ENCODE data around the gene SH3BP5L.
A peak's percentile ranks its signal among the peaks of the same experiment; 100 is the strongest.

SH3BP5L gene

DNA sequence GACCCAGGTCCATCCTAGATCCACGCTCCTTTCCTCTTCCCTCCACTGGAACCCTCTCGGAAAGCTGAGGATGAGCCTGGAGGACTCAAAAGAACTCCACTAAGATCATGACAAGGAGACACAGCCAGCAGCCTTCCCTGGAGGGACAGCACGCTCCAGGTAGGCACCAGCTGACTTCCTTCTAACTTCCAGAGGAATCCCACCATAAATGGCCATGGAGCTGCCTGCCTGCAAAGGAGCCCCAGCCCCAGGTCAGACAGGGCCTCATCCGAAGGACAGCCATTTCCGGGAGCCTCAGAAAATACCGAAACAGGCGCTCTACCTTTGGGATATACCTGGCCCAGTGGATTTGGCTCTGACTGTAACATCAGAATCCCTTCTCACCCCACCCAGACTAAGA, 4.1 kb downstream of the SH3BP5L start:
- DNase-seq (ENCODE audit: low read depth), result no peak
- TF ChIP-seq, protein P1, sequence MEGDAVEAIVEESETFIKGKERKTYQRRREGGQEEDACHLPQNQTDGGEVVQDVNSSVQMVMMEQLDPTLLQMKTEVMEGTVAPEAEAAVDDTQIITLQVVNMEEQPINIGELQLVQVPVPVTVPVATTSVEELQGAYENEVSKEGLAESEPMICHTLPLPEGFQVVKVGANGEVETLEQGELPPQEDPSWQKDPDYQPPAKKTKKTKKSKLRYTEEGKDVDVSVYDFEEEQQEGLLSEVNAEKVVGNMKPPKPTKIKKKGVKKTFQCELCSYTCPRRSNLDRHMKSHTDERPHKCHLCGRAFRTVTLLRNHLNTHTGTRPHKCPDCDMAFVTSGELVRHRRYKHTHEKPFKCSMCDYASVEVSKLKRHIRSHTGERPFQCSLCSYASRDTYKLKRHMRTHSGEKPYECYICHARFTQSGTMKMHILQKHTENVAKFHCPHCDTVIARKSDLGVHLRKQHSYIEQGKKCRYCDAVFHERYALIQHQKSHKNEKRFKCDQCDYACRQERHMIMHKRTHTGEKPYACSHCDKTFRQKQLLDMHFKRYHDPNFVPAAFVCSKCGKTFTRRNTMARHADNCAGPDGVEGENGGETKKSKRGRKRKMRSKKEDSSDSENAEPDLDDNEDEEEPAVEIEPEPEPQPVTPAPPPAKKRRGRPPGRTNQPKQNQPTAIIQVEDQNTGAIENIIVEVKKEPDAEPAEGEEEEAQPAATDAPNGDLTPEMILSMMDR (conservative IDR thresholded peaks at IDR 0.05; ENCODE audit: low read depth, low read length), result no peak
- H3K4me3 ChIP-seq (ENCODE audit: low read length), result no peak overlapping the region

DNA sequence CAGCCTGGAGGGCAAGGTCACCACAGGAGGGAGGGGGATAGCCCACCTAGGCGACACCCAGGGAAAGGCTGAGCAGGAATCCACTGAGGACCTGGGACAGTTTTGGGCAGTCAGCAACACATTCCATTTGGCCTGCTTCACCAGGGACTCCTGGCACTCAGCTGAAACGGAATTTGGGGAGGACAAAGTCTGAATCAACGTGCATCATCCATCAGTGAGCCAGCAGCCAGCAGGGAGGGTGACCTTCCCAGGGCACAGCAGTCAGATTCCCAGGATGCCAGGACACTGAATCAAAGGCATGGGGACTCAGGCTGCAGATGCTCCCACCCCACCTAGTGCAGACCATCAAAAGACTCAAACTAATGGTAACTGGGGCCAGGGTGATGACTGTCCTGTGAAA, 4.6 kb downstream of the SH3BP5L start:
- H3K4me3 ChIP-seq (ENCODE audit: low read length), result no peak overlapping the region
- DNase-seq (ENCODE audit: low read depth), result peak; percentile 5
- TF ChIP-seq, protein P1 (conservative IDR thresholded peaks at IDR 0.05; ENCODE audit: low read depth, low read length), result no peak

DNA sequence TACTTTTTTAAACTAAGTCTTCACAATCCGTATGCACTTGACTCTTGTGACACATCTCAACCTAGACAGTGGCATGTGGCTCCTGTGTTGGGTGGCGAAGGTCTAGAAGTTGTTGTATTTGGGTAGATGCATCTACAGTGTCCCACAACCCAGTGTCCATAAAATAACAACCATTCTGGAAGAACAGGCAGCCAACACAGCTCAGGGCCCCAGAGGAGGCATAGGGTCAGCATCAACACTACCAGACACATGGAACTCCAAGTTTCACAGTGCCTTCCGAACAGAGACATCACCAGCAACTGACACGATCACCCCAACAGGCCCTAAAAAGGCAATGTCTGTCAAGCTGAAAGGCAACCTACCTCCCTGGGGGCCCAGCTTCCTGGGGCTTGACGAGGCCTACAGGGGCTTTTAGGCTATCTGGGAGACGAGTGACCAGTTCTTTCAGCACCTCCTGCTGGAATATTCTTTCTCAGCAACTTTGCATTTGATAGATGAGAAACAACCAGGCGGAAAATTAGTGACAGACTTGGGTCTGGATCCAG, 5.6 kb downstream of the SH3BP5L start:
- no peak overlapping the region for H3K4me3 ChIP-seq (ENCODE audit: low read length)
- TF ChIP-seq, protein P1 (conservative IDR thresholded peaks at IDR 0.05; ENCODE audit: low read depth, low read length), result no peak
- no peak for DNase-seq (ENCODE audit: low read depth)

DNA sequence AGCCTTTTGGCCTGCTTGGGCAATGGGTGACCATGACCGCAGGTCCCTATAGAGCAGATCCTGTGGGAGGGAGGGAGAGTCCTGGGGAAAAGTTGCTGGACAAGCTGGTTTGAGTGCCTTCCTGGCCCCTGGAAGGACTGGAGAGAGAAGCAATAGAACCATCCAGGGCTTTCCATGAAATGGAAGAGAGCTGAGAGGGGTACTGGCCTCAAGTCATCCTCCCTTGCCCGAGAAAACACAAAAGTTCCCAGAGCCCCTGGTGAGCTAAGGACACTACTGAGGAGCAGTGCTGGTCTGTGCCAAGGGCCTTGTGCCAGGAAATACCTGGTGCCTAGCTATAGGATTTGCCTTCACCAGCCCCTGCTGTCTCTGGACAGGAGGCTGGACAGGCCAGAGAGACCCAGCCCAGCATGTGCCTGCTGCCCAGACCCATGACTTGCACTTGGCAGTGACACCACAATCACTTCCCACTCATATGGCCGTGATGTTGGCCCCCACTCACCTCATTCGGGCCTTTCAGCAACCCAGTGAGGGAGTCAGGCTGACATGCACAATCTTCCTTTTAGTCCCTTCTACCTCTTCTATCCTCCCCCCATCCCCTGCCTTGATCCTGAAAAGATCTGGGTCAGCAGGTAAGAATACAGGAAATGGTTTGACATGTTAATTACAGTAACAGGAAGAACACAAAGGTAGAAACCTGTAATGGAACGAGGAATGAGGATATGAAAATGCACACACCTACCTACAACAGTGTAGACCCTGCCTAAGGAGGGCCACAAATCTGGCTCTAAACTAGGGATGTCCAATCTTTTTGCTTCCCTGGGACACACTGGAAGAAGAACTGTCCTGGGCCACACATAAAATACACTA, 7.0 kb downstream of the SH3BP5L start:
- DNase-seq (ENCODE audit: low read depth), result no peak
- TF ChIP-seq, protein P1 (conservative IDR thresholded peaks at IDR 0.05; ENCODE audit: low read depth, low read length), result no peak
- H3K4me3 ChIP-seq (ENCODE audit: low read length), result no peak overlapping the region

DNA sequence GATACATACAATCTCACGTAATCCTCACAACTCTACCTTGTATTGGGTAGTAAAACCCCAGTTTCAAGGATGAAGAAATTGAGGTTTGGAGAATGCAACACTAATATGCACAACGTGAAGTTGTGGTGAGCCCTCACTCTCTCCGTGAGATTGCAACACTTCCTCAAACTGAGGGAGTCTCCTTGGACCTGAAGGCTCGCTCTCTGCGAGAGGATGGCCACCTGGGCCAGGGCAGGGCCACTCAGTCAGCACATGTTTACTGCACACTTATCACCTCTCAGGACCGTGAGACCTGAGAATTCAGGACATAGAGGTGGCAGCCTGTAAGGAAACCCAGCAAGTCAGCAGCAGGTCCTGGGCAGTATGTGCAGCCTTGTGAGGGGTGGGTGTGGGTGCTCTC, 8.7 kb downstream of the SH3BP5L start:
- TF ChIP-seq, protein P1 (conservative IDR thresholded peaks at IDR 0.05; ENCODE audit: low read depth, low read length), result no peak
- no peak overlapping the region for H3K4me3 ChIP-seq (ENCODE audit: low read length)
- no peak for DNase-seq (ENCODE audit: low read depth)

DNA sequence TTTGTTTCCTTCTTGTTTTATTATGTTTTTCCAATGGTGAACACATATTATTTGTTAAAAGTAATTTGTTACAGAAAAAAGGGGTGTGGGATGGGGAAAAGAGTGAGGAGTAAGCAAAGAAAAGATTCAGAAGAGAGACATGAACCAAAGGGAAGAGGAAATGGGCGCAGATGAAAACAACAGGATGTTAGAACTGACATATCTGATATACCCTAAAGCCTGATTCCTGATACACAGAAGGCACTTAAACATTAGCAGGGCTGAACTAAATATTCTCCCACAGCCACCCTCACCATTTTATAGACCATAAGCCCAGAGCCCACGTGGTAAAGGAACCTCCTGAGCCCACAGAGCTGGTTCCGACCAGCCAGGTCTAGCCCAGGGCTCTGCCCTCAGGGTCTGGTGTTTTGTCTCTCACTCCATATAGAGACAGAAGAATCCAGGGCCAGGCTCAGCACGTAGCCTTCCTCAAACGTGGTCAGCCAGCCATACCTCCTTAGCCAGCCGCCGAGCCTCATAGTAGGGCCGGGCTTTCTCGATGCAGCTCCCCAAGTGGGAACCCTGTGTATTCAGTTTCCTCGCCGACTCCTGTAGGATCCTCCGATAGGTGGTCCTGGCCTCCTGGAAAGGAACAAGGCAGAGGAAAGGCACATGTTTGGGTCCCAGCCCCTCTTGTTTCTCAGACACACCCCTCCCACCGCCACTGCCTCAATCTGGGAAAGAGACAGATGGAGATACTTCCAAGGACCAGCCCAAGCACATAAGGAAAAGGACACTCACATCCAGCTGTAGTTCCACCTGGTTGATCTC, 9.5 kb downstream of the SH3BP5L start:
- no peak for DNase-seq (ENCODE audit: low read depth)
- TF ChIP-seq, protein P1 (conservative IDR thresholded peaks at IDR 0.05; ENCODE audit: low read depth, low read length), result no peak

More for the DNA sequence above, 9.5 kb downstream of the SH3BP5L start:
- no peak overlapping the region for H3K4me3 ChIP-seq (ENCODE audit: low read length)
